Neural crest cell (in vitro differentiated cells): ENCODE results near the gene GIT2. TPM values are rescaled to one million over a fixed set of nuclear protein-coding genes. Genes with fewer than 3 reads are reported as not detected.

Experiments
- DNase-seq: peaks from one replicate; pipeline ENCODE4 v3.0.0; 2021; ENCODE audit warnings: low read depth, mixed read lengths, low spot score
- H3K27ac Mint-ChIP-seq: one replicate; pipeline ENCODE4 v1.8.0; 2021; ENCODE audit warnings: mild to moderate bottlenecking, mixed read lengths; ENCODE audit not compliant: unreplicated experiment
- H3K27me3 Mint-ChIP-seq: 2 replicates; pipeline ENCODE4 v1.8.0; 2021; ENCODE audit warnings: low read depth, mild to moderate bottlenecking, mixed read lengths
- H3K36me3 Mint-ChIP-seq: 2 replicates; pipeline ENCODE4 v1.8.0; 2021; ENCODE audit warnings: low read depth, mild to moderate bottlenecking, mixed read lengths
- H3K4me1 Mint-ChIP-seq: 2 replicates; pipeline ENCODE4 v1.8.0; 2021; ENCODE audit warnings: mixed read lengths
- H3K4me3 Mint-ChIP-seq: one replicate; pipeline ENCODE4 v1.8.0; 2021; ENCODE audit warnings: mild to moderate bottlenecking, mixed read lengths
- H3K9me3 Mint-ChIP-seq: 2 replicates; pipeline ENCODE4 v1.8.0; 2021; ENCODE audit warnings: mixed read lengths
- total RNA-seq: library from RNA; stranded (reverse); gene quantifications from 2 replicates; pipeline ENCODE4 v1.2.1, GENCODE V29; 2021
- TF ChIP-seq, protein P1 (sequence below): fragments of 200-600 bp; sonication (generic); conservative IDR thresholded peaks from 2 replicates; pipeline ENCODE4 v1.5.0; 2021; ENCODE audit warnings: antibody characterized with exemption, mild to moderate bottlenecking

The GIT2 gene
- total RNA-seq, 1 donor from 2014 or later = 31.1 TPM

DNA sequence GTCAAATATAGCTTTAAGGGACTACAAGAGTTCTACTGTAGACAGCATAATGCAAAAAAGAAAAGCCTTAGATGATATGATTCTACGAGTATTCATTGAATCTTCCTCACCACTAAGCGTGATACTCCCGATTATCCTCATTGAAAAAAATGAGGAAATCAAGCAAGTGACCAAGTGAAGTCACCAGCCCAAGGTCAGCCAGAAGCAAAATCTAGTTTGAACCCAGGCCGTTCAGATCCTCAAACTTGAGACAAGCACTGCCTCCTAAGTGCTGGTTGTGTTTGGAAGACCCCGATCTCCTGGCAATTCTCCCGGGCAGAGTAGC lies 845 bp downstream of the GIT2 start:
- peaks cover 46% of the 10 kb centered on the region for H3K4me1 Mint-ChIP-seq
- no peak for DNase-seq
- peak overlapping the region; percentile 93 for H3K4me3 Mint-ChIP-seq
- no peaks in the 10 kb centered on the region for H3K36me3 Mint-ChIP-seq
- H3K27me3 Mint-ChIP-seq = peaks cover 8% of the 10 kb centered on the region
- peak overlapping the region; percentile 13 for H3K27ac Mint-ChIP-seq
- TF ChIP-seq, protein P1, sequence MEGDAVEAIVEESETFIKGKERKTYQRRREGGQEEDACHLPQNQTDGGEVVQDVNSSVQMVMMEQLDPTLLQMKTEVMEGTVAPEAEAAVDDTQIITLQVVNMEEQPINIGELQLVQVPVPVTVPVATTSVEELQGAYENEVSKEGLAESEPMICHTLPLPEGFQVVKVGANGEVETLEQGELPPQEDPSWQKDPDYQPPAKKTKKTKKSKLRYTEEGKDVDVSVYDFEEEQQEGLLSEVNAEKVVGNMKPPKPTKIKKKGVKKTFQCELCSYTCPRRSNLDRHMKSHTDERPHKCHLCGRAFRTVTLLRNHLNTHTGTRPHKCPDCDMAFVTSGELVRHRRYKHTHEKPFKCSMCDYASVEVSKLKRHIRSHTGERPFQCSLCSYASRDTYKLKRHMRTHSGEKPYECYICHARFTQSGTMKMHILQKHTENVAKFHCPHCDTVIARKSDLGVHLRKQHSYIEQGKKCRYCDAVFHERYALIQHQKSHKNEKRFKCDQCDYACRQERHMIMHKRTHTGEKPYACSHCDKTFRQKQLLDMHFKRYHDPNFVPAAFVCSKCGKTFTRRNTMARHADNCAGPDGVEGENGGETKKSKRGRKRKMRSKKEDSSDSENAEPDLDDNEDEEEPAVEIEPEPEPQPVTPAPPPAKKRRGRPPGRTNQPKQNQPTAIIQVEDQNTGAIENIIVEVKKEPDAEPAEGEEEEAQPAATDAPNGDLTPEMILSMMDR = no peak
- no peaks in the 10 kb centered on the region for H3K9me3 Mint-ChIP-seq

DNA sequence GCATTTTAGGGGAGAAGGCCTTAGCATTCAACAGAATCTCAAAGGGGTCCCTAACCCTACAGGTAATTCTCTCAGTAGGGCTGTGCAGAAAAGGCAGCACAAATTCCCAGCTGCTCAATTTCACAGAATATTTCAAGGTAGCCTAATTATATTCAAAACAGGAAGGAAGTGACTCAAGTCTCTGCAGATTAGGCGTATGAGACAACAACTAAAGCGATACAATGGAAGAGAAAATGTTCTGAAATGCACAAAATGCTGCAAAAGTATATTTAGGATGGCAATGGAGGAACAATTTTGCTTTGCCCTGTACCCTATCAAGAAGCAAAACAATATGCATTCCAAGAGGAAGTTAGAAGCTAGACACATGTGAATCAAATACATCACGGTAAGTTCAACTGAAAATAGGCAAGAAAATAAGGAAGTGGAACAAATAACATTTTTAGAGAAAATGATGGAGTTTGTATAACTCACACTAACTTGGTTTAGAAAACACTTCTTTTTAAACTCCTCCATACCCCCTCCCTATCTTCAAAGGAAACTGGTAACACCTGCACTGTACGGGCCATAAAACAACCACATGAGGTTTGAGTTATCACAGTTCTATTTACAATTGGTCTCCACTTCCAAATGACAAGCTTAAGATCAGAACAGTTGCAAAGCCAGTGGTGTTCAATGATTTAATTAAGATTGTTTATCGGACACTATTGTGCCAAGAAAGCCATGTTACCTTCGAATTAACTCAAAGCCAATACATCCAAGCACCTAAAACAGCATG lies 1.6 kb downstream of the GIT2 start:
- H3K36me3 Mint-ChIP-seq = no peaks in the 10 kb centered on the region
- peak overlapping the region; percentile 93 for H3K4me3 Mint-ChIP-seq
- H3K27ac Mint-ChIP-seq = no peak overlapping the region
- H3K9me3 Mint-ChIP-seq = no peaks in the 10 kb centered on the region
- peaks cover 2% of the 10 kb centered on the region for H3K27me3 Mint-ChIP-seq
- peaks cover 42% of the 10 kb centered on the region for H3K4me1 Mint-ChIP-seq
- TF ChIP-seq, protein P1 = no peak
- DNase-seq = no peak

DNA sequence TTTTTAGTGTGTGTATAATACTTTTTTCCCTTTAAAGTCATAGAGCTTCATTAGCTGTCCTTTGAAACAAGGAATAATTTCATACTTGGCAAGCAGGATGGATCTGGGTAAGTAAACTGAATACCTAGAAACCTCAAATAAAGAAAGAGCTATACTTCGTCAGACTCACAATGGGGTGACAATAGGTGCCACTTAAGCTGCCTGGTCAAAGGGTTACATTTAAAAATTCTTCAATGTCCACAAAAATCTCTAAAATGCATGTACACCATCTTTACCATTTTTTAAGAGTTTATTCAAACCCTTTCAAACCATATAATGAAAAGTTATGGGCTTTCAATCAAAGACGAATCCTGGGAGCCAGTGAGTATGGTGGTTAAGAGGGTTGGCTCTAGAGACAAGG lies 3.1 kb downstream of the GIT2 start:
- Mint-ChIP-seq H3K36me3 (no peaks in the 10 kb centered on the region), H3K4me1 (peaks cover 35% of the 10 kb centered on the region), H3K27me3 (no peaks in the 10 kb centered on the region), H3K9me3 (no peaks in the 10 kb centered on the region), H3K4me3 (no peak overlapping the region), H3K27ac (no peak overlapping the region)
- TF ChIP-seq, protein P1 = no peak
- DNase-seq = no peak

DNA sequence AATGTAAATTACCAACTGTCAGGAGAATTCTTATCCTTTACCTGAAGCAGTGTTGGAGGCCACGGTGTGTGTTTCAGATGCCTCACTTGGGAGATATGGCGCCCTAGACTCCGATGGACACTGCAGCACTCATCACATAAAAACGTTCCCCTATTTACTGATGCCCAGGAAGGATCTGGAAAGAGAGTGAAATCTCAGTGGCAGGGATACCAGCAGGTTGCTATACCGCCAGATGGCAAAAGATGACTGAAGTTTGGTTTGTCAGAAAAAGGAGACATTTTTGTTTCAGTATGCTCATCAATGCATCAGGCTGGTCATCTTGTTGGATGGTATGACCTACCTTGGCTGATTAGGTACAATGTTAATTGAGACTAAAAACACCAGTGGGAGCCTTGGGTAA lies 4.6 kb downstream of the GIT2 start:
- Mint-ChIP-seq H3K27ac (no peak overlapping the region), H3K4me3 (peak overlapping the region; percentile 39), H3K36me3 (peaks cover 4% of the 10 kb centered on the region), H3K9me3 (no peaks in the 10 kb centered on the region), H3K4me1 (peaks cover 27% of the 10 kb centered on the region), H3K27me3 (no peaks in the 10 kb centered on the region)
- no peak for DNase-seq
- TF ChIP-seq, protein P1 = no peak

DNA sequence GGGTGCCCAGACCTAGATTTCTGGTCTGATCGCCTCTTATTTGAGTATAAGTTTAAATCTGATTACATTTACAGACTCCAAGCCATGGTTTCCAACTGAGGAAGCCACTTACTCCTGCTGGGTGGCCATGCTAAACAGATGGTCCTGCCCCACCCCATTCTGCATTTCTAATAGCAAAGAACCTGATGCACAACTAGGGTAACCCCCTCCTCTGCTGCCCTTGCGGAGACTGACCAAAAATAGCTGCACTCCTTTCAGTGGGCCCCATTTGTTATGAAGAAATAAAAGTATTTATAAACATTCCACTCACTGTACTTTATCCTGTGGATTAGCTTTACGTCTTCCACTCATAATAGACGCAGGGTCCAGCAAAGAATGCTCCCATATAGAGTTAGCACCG lies 6.8 kb downstream of the GIT2 start:
- TF ChIP-seq, protein P1 = no peak
- Mint-ChIP-seq H3K27me3 (no peaks in the 10 kb centered on the region), H3K4me1 (peaks cover 10% of the 10 kb centered on the region), H3K9me3 (no peaks in the 10 kb centered on the region), H3K27ac (no peak overlapping the region), H3K36me3 (peaks cover 7% of the 10 kb centered on the region), H3K4me3 (no peak overlapping the region)
- DNase-seq = no peak
